K562 (cell line): Measurements from ENCODE around the gene SLC32A1. TPM values are rescaled to one million over a fixed set of nuclear protein-coding genes. Genes with fewer than 3 reads are reported as not detected.
A peak's percentile ranks its signal among the peaks of the same experiment; 100 is the strongest.

ENCODE experiments used
- ATAC-seq: fragments of 200-7000 bp; cut with Tn5 transposase; 3 replicates; pipeline ENCODE4 v1.9.1; 2020; ENCODE audit warnings: moderate library complexity
- BruUV-seq: library from RNA; stranded (reverse); fragments of 400-500 nt; replicated peaks from 2 replicates; lab custom pipeline; 2021; lab: Mats Ljungman, UMichigan
- CTCF ChIA-PET: fragments of 300-600 bp; formaldehyde crosslinking; extraction: SDS; loops from one replicate; lab custom pipeline; 2021; ENCODE audit warnings: low intra/inter-chr PET ratio; lab: Yijun Ruan, JAX
- POLR2A ChIA-PET: fragments of 300-600, 350-650 bp; sonication (Branson Sonifier 250); formaldehyde crosslinking; extraction: SDS; loops from one replicate; lab custom pipeline; 2021; ENCODE audit warnings: antibody characterized with exemption, inconsistent platforms; lab: Yijun Ruan, JAX
- DNase-seq, 4 experiments: peaks; one replicate each; pipeline versions ENCODE4 v3.0.0 to v3.0.0-alpha.2; 2011 to 2018; ENCODE audit warnings: low spot score in 3 of 4, mixed read lengths in 3 of 4; ENCODE audit errors: extremely low read depth in 1 of 4
- FAIRE-seq: peaks from 2 replicates; lab custom pipeline; 2011; peaks lifted over from hg19 to GRCh38; lab: Jason Lieb, UNC
- H2AFZ ChIP-seq: 2 replicates; pipeline ENCODE4 v1.6.0; 2011; ENCODE audit warnings: low read depth, low read length, control low read depth, inconsistent platforms
- H3K27ac ChIP-seq: fragments of 200-600 bp; 3 replicates; pipeline ENCODE4 v1.8.0; 2011; ENCODE audit warnings: low read depth, mild to moderate bottlenecking, control low read depth, inconsistent platforms, low read length, moderate library complexity, mixed read lengths; ENCODE audit errors: extremely low read depth
- H3K27me3 ChIP-seq, 2 experiments: fragments of 300-600 bp in 1 of 2; 2 replicates in 1 of 2; 3 replicates in 1 of 2; pipeline versions ENCODE4 v1.6.0 to v1.8.0; 2011; ENCODE audit warnings: inconsistent platforms in 2 of 2, low read length in 2 of 2, mild to moderate bottlenecking in 1 of 2, mixed read lengths in 1 of 2, moderate library complexity in 1 of 2; ENCODE audit not compliant: control insufficient read depth in 2 of 2, insufficient read depth in 2 of 2
- H3K36me3 ChIP-seq: fragments of 300-600 bp; 3 replicates; pipeline ENCODE4 v1.8.0; 2011; ENCODE audit warnings: mild to moderate bottlenecking, low read length, inconsistent platforms; ENCODE audit not compliant: control insufficient read depth, insufficient read depth
- H3K4me1 ChIP-seq, 2 experiments: fragments of 200-600 bp in 1 of 2; replicated peaks in 1 of 2; 2 replicates in 1 of 2; 3 replicates in 1 of 2; pipeline versions ENCODE4 v1.5.1 to v1.8.0; 2011; ENCODE audit warnings: inconsistent platforms in 2 of 2, low read length in 2 of 2, mild to moderate bottlenecking in 1 of 2, mixed read lengths in 1 of 2, moderate library complexity in 1 of 2; ENCODE audit not compliant: control insufficient read depth in 2 of 2, insufficient read depth in 2 of 2
- H3K4me2 ChIP-seq: 2 replicates; pipeline ENCODE4 v1.6.1; 2011; ENCODE audit warnings: low read length, control low read depth, inconsistent platforms, mixed read lengths; ENCODE audit not compliant: insufficient read depth
- H3K4me3 ChIP-seq: fragments of 200-600 bp; sonication (generic), shearing (Covaris generic); 2 replicates; pipeline ENCODE4 v1.5.1; 2016; ENCODE audit warnings: control low read depth, inconsistent platforms
- H3K79me2 ChIP-seq: fragments of 200-600 bp; 3 replicates; pipeline ENCODE4 v1.8.0; 2011; ENCODE audit warnings: low read length, inconsistent platforms; ENCODE audit not compliant: control insufficient read depth, insufficient read depth
- H3K9ac ChIP-seq, 2 experiments: 2 replicates each; pipeline versions ENCODE4 v1.6.0 to v1.6.1; 2011; ENCODE audit warnings: low read depth in 2 of 2, low read length in 2 of 2, control low read depth in 1 of 2, inconsistent platforms in 1 of 2, mild to moderate bottlenecking in 1 of 2, mixed read lengths in 1 of 2; ENCODE audit not compliant: insufficient read depth in 1 of 2
- H3K9me1 ChIP-seq: one replicate; pipeline ENCODE4 v1.6.0; 2011; ENCODE audit warnings: inconsistent platforms, mild to moderate bottlenecking, low read length, moderate library complexity; ENCODE audit not compliant: control insufficient read depth, insufficient read depth
- H3K9me3 ChIP-seq: replicated peaks from 2 replicates; pipeline ENCODE4 v1.5.1; 2011; ENCODE audit warnings: low read depth, low read length, inconsistent platforms; ENCODE audit not compliant: control insufficient read depth, insufficient read depth
- H4K20me1 ChIP-seq: replicated peaks from 2 replicates; pipeline ENCODE4 v1.6.1; 2011; ENCODE audit warnings: low read length, inconsistent platforms, mixed read lengths; ENCODE audit not compliant: control insufficient read depth, insufficient read depth
- BACH1 ChIP-seq: fragments of 200-800 bp; sonication (Bioruptor generic); IDR thresholded peaks from 2 replicates; pipeline ENCODE4 v1.6.1; 2016; ENCODE audit warnings: missing genetic modification characterization, missing compliant biosample characterization
- DMBX1 ChIP-seq: fragments of 250-450 bp; sonication (Bioruptor Pico); IDR thresholded peaks from 2 replicates; pipeline ENCODE4 v1.8.0; 2022; ENCODE audit warnings: inconsistent platforms, mild to moderate bottlenecking, moderate library complexity, borderline replicate concordance
- EHMT2 ChIP-seq: fragments of 450-650 bp; IDR thresholded peaks from 2 replicates; pipeline ENCODE4 v1.6.1; 2018; ENCODE audit warnings: antibody characterized with exemption
- NFE2 ChIP-seq: IDR thresholded peaks from 2 replicates; pipeline ENCODE4 v1.6.1; 2014; ENCODE audit warnings: antibody characterized with exemption, low read depth
- ZNF197 ChIP-seq: fragments of 200-800 bp; sonication (Bioruptor generic); IDR thresholded peaks from 2 replicates; pipeline ENCODE4 v1.6.1; 2016; ENCODE audit warnings: low read depth, missing genetic modification characterization, missing compliant biosample characterization
- ZNF316 ChIP-seq: fragments of 450-650 bp; IDR thresholded peaks from 2 replicates; pipeline ENCODE4 v1.6.1; 2016
- WGBS: fragments of 100-300 bp; shearing (Covaris generic); methylation state at CpG from one replicate; pipeline ENCODE4 v1.1.6; 2016; ENCODE audit warnings: low coverage, mixed read lengths; ENCODE audit not compliant: insufficient coverage; ENCODE audit errors: missing lambda C conversion rate; 5-methylcytosine and 5-hydroxymethylcytosine counted together
- in situ Hi-C: fragments of 300-500 bp; cut with MboI; formaldehyde crosslinking; loops from 4 replicates; pipeline ENCODE4 v1.15.0; 2018; ENCODE audit warnings: inconsistent platforms, mixed read lengths
- intact Hi-C: fragments of 100-400 bp; cut with micrococcal nuclease; formaldehyde crosslinking; loops from 2 replicates; pipeline ENCODE4 v1.14.2; 2022
- polyA plus RNA-seq, 8 experiments: library from polyadenylated mRNA; depleted of rRNA in 4 of 8; stranded (reverse) in 5 of 8; unstranded in 3 of 8; fragments of >200 nt; fragmentation: Nextera tagmentation in 2 of 8; fragmentation: Illumina TruSeq in 1 of 8; extraction: Ambion mirVana in 2 of 8; extraction: Trizol in 1 of 8; gene quantifications; 2 replicates each; pipeline versions ENCODE4 v1.2.1 to v1.2.3, GENCODE V29; 2011 to 2014; ENCODE audit warnings: inconsistent platforms in 1 of 8, missing spikeins in 1 of 8
- total RNA-seq, 7 experiments: library from RNA; depleted of rRNA in 6 of 7; stranded (reverse); fragments of >200 nt in 6 of 7; fragmentation: Illumina TruSeq in 2 of 7; extraction: Trizol in 2 of 7; gene quantifications; 2 replicates each; pipeline versions ENCODE4 v1.2.1 to v1.2.3, GENCODE V29; 2011 to 2021; ENCODE audit warnings: low replicate concordance in 1 of 7

The SLC32A1 gene
- total and polyA plus RNA-seq, 9 of the 15 experiments (the other 6 are each of a cell fraction or from before 2014, with no cell fraction given): not detected

DNA sequence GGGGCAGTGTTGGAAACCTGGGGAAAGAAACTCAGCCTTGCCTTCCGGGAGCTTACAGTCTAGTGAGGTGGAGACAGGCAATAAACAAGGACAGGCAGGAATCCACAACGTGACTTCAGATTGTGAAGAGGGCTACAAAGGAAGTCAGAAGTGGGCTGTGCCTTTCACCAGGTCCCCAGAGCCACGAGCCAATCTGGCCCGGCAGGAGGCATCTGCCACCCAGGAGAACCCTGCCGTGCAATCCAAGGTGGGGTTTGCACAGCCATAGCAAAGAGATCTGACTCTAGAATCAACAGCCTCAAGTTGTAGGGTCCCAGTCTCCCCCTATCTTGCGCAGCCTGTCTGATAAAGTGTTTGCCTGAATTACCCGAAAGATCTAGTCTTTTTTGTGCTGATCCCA, 5.5 kb downstream of the SLC32A1 start:
- no peak for DNase-seq
- Histone ChIP-seq H3K27ac (no peak overlapping the region), H3K9ac (no peak overlapping the region), H4K20me1 (no peaks in the 10 kb centered on the region; the same call in 1 of the 2 replicates), H3K9me3 (no peaks in the 10 kb centered on the region), H3K36me3 (no peaks in the 10 kb centered on the region), H3K79me2 (no peaks in the 10 kb centered on the region), H3K4me3 (no peak overlapping the region), H3K27me3 (peaks cover 32 to 73% of the 10 kb centered on the region in 2 experiments), H3K4me1 (peaks cover 8 to 42% of the 10 kb centered on the region in 2 experiments; a peak in 4 of 5 replicates), H3K4me2 (no peak overlapping the region), H2AFZ (no peak overlapping the region), H3K9me1 (no peaks in the 10 kb centered on the region)
- WGBS: 43% methylated on average over 7 of the region's 7 CpGs
- intact Hi-C loops: loop anchor here (2.0 to 10.0 kb wide), 3 partner anchors 21 to 315 kb away; no protein-coding TSS in a partner anchor
- POLR2A ChIA-PET: interaction anchor here (0.6 kb wide), 1 partner anchor 28 kb away, joined by 3 read pairs; no protein-coding TSS in a partner anchor
- CTCF ChIA-PET: interaction anchor here (0.6 to 3.9 kb wide), 3 partner anchors 84 to 786 kb away, joined by 3 to 22 read pairs (median 3); no protein-coding TSS in a partner anchor
- no peak for FAIRE-seq
- TF ChIP-seq DMBX1 (CRISPR knock-in tag): no peak
- no peak for TF ChIP-seq ZNF197
- no peak for TF ChIP-seq EHMT2
- 0 out of 2 replicates have a peak, but pooled peaks have one; percentile 7 for TF ChIP-seq ZNF316
- TF ChIP-seq BACH1 (tag): no peak
- TF ChIP-seq NFE2: no peak
- ATAC-seq: no peak
- in situ Hi-C loops: loop anchor here (5.0 kb wide), 1 partner anchor 82 kb away; no protein-coding TSS in a partner anchor
- no TSS peak for BruUV-seq
